ENCODE data around the gene SLC38A6. TPM values are rescaled to one million over a fixed set of nuclear protein-coding genes. Genes with fewer than 3 reads are reported as not detected.

The SLC38A6 gene
- total RNA-seq, 2 experiments from 2014 or later: 15.8 to 16.8 TPM

DNA sequence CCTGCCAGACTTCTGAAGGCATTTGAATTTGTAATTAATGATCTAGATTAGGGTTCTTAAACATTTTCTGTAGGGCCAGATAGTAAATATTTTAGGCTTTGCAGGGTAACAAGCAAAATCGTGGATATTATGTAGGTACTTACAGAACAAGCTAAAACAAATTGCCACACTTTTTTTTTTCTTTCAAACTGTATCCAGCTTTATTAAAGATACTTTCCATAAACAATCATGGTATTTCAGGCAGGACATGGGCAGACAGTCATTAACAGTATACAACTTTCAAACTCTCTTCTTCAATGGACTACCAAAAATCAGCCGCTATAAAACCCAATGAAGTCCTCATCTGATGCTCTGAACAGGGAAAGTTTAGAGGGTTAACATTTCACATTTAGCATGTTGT lies 9.8 kb upstream of the SLC38A6 start:
- POLR2A ChIA-PET: interaction anchor here (0.6 kb wide), 1 partner anchor 743 kb away, joined by 3 read pairs; no protein-coding TSS in a partner anchor
- intact Hi-C loops (cut with micrococcal nuclease; ENCODE audit: unreplicated experiment): no loop called here
- no peak overlapping the region for H3K27ac ChIP-seq (ENCODE audit: low read depth, low read length, poor library complexity, severe bottlenecking)
- no TSS peak for BruUV-seq (replicated peaks)
- H3K9me2 ChIP-seq (ENCODE audit: insufficient read depth, low read length): no peaks in the 10 kb centered on the region
- no peak for DNase-seq (ENCODE audit: low spot score)
- no peaks in the 10 kb centered on the region for H3K79me2 ChIP-seq (ENCODE audit: insufficient read depth, low read depth, low read length)
- CTCF ChIA-PET (ENCODE audit: unreplicated experiment): no interaction called here
- H3K4me2 ChIP-seq (ENCODE audit: low read length): no peak overlapping the region
- no peak overlapping the region for H2AFZ ChIP-seq (ENCODE audit: low read length)
- H3K4me3 ChIP-seq (ENCODE audit: low read depth, low read length, poor library complexity, severe bottlenecking): no peak overlapping the region
- no peaks in the 10 kb centered on the region for H3K9me3 ChIP-seq (ENCODE audit: low read length)
- H4K20me1 ChIP-seq (ENCODE audit: insufficient read depth, low read length): no peaks in the 10 kb centered on the region
- H3K36me3 ChIP-seq (ENCODE audit: insufficient read depth, low read length): peaks cover 40% of the 10 kb centered on the region
- TF ChIP-seq, protein P1, sequence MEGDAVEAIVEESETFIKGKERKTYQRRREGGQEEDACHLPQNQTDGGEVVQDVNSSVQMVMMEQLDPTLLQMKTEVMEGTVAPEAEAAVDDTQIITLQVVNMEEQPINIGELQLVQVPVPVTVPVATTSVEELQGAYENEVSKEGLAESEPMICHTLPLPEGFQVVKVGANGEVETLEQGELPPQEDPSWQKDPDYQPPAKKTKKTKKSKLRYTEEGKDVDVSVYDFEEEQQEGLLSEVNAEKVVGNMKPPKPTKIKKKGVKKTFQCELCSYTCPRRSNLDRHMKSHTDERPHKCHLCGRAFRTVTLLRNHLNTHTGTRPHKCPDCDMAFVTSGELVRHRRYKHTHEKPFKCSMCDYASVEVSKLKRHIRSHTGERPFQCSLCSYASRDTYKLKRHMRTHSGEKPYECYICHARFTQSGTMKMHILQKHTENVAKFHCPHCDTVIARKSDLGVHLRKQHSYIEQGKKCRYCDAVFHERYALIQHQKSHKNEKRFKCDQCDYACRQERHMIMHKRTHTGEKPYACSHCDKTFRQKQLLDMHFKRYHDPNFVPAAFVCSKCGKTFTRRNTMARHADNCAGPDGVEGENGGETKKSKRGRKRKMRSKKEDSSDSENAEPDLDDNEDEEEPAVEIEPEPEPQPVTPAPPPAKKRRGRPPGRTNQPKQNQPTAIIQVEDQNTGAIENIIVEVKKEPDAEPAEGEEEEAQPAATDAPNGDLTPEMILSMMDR (conservative IDR thresholded peaks at IDR 0.05; ENCODE audit: low read length): no peak
- TF ChIP-seq EZH2phosphoT487 (IDR thresholded peaks at IDR 0.05; ENCODE audit: borderline replicate concordance, low read depth, low read length): no peak
- H3K4me1 ChIP-seq (ENCODE audit: insufficient read depth, low read length, poor library complexity, severe bottlenecking): peaks cover 4% of the 10 kb centered on the region

DNA sequence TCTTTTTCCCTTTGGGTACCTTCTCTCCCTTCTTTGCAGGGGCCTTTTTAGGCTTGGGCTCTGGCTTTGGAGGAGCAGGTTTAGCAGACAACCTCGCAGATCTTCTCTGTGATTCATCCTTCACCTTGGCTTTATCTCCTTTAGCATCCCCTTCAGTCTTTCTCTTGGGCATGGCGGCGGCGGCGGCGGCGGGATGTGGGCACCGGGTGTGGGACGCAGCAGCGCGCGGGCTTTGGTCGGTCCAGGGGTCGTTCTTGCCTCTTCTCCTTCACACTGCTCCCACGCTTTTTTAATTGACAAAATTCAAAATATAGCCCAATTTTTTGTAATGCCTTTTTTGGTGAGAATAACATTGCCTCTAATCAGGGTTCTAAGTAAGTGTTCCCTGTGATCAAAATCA lies 8.8 kb upstream of the SLC38A6 start:
- H3K79me2 ChIP-seq (ENCODE audit: insufficient read depth, low read depth, low read length): no peaks in the 10 kb centered on the region
- no peaks in the 10 kb centered on the region for H3K9me3 ChIP-seq (ENCODE audit: low read length)
- H3K36me3 ChIP-seq (ENCODE audit: insufficient read depth, low read length): peaks cover 50% of the 10 kb centered on the region
- H3K9me2 ChIP-seq (ENCODE audit: insufficient read depth, low read length): no peaks in the 10 kb centered on the region
- ChIA-PET POLR2A (interaction anchor here (0.8 kb wide), 1 partner anchor 11 kb away, joined by 3 read pairs; no protein-coding TSS in a partner anchor), CTCF (ENCODE audit: unreplicated experiment) (no interaction called here)
- no peak overlapping the region for H3K4me3 ChIP-seq (ENCODE audit: low read depth, low read length, poor library complexity, severe bottlenecking)
- H3K4me2 ChIP-seq (ENCODE audit: low read length): no peak overlapping the region
- H4K20me1 ChIP-seq (ENCODE audit: insufficient read depth, low read length): no peaks in the 10 kb centered on the region
- no peak for TF ChIP-seq EZH2phosphoT487 (IDR thresholded peaks at IDR 0.05; ENCODE audit: borderline replicate concordance, low read depth, low read length)
- TF ChIP-seq, protein P1 (conservative IDR thresholded peaks at IDR 0.05; ENCODE audit: low read length): no peak
- BruUV-seq (replicated peaks): no TSS peak
- DNase-seq (ENCODE audit: low spot score): no peak
- intact Hi-C loops (cut with micrococcal nuclease; ENCODE audit: unreplicated experiment): no loop called here
- H3K4me1 ChIP-seq (ENCODE audit: insufficient read depth, low read length, poor library complexity, severe bottlenecking): no peaks in the 10 kb centered on the region
- no peak overlapping the region for H3K27ac ChIP-seq (ENCODE audit: low read depth, low read length, poor library complexity, severe bottlenecking)
- no peak overlapping the region for H2AFZ ChIP-seq (ENCODE audit: low read length)

DNA sequence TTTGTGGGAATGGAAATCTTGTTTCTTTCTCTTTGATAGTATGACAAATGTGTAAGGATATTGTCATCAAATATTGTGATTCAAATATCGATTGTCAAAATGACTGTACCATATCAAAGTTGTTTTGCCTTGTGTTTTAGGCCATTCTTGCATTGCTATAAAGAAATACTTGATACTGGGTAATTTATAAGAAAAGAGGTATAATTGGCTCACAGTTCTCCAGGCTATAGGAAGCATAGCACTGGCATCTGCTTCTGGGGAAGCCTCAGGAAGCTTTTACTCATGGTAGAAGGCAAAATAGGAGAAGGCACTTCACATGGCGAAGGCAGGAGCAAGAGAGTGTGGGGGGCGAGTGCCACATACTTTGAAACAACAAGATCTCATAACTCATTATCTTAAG lies 8.0 kb upstream of the SLC38A6 start:
- no TSS peak for BruUV-seq (replicated peaks)
- no peak overlapping the region for H3K27ac ChIP-seq (ENCODE audit: low read depth, low read length, poor library complexity, severe bottlenecking)
- no peaks in the 10 kb centered on the region for H3K4me1 ChIP-seq (ENCODE audit: insufficient read depth, low read length, poor library complexity, severe bottlenecking)
- H3K4me3 ChIP-seq (ENCODE audit: low read depth, low read length, poor library complexity, severe bottlenecking): no peak overlapping the region
- H2AFZ ChIP-seq (ENCODE audit: low read length): no peak overlapping the region
- H3K79me2 ChIP-seq (ENCODE audit: insufficient read depth, low read depth, low read length): peaks cover 4% of the 10 kb centered on the region; the same call in 1 of the 2 replicates
- ChIA-PET POLR2A (no interaction called here), CTCF (ENCODE audit: unreplicated experiment) (no interaction called here)
- TF ChIP-seq, protein P1 (conservative IDR thresholded peaks at IDR 0.05; ENCODE audit: low read length): no peak
- no peak for TF ChIP-seq EZH2phosphoT487 (IDR thresholded peaks at IDR 0.05; ENCODE audit: borderline replicate concordance, low read depth, low read length)
- H3K4me2 ChIP-seq (ENCODE audit: low read length): no peak overlapping the region
- no peak for DNase-seq (ENCODE audit: low spot score)
- peaks cover 57% of the 10 kb centered on the region for H3K36me3 ChIP-seq (ENCODE audit: insufficient read depth, low read length)
- H3K9me3 ChIP-seq (ENCODE audit: low read length): no peaks in the 10 kb centered on the region
- H4K20me1 ChIP-seq (ENCODE audit: insufficient read depth, low read length): no peaks in the 10 kb centered on the region
- H3K9me2 ChIP-seq (ENCODE audit: insufficient read depth, low read length): no peaks in the 10 kb centered on the region
- intact Hi-C loops (cut with micrococcal nuclease; ENCODE audit: unreplicated experiment): no loop called here
